HG02571 (cell line): Measurements from ENCODE around the gene HOXB3.
"Not testable (repeated sequence)": the region's sequence is repeated elsewhere in the genome, so short reads cannot be mapped to it uniquely, and the experiment has no call there.

Experiments used
- ATAC-seq: cut with Tn5 transposase; IDR thresholded peaks from one replicate; pipeline ENCODE4 v1.9.1; 2021; ENCODE audit warnings: mild to moderate bottlenecking, moderate library complexity; ENCODE audit not compliant: unreplicated experiment

HOXB3 gene

DNA sequence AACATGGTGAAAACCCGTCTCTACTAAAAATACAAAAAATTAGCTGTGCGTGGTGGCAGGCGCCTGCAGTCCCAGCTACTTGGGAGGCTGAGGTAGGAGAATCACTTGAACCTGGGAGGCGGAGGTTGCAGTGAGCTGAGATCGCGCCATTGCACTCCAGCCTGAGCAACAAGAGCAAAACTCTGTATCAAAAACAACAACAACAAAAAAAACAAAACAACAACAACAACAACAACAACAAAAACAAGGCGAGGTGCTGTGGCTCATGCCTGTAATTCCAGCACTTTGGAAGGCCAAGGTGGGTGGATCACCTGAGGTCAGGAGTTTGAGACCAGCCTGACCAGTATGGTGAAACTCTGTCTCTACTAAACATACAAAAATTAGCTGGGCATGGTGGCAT is 80.3 kb downstream of the HOXB3 start:
- not testable (repeated sequence) for ATAC-seq

- ATAC-seq = no peak
These were observed 83.8 kb downstream of the HOXB3 start for GRCh38 chr17:48506246-48506645.

DNA sequence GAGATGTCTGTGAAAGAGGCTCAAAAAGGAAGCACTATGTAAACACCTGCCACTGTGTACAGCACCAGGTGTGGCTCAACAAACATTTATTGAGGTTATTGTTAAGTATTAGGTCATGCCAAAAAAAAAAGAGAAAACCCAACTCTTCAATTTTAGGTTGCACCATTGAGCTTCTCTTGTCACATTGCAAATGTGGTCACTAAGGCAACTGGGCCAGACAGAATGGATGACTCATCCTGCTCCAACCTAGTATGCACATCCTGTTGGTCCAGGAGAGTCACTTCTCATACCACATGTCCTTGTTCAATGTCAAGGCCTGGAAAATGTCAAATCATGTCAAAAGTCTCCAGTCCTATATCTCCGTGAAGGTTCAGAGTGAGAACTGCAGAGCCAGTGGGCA is 84.3 kb downstream of the HOXB3 start:
- peak; percentile 69 for ATAC-seq

- no peak for ATAC-seq
These were observed 85.1 kb downstream of the HOXB3 start for GRCh38 chr17:48504953-48505352.

DNA sequence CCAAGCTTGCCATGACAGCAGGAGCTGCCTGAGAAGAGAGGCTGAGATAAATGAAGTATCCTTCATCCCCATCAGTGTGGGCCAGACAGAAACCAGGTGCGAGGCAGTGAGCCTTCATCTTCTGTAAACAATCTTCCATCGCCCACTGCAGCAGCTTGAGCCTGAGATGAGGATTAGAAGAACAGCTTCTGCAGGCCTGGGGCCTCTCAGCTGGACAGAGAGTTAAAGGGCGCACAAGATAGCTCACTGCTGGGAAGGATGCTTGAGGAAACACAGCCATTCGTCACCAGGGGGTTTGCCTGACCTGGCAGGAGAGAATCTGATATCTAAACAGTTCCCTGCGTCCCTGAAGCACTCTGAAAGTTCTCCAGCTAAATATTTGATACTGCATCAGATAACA is 86.3 kb downstream of the HOXB3 start:
- no peak for ATAC-seq

DNA sequence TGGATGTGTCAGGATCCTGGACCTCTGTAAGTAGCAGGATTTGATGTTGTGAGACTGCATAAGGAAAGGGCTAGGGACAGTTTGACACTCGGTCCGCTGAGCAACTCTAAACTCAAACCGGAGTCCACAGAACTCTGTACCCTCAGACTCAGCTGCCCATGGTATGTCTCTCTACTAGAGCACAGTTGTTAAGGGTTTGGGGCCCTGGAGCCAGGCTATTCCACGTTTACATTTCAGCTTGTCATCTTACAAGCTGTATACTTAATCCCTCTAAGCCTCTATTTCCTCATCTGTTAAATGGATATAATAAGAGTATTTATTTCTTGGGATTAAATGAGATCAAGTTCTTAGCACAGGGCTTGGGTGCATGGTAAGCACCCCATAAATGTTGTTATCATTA is 87.1 kb downstream of the HOXB3 start:
- ATAC-seq = no peak

GRCh38 chr17:48502312-48502711 is 87.7 kb downstream of the HOXB3 start:
- ATAC-seq = no peak

GRCh38 chr17:48500435-48501426 is 89.3 kb downstream of the HOXB3 start:
- ATAC-seq = no peak

DNA sequence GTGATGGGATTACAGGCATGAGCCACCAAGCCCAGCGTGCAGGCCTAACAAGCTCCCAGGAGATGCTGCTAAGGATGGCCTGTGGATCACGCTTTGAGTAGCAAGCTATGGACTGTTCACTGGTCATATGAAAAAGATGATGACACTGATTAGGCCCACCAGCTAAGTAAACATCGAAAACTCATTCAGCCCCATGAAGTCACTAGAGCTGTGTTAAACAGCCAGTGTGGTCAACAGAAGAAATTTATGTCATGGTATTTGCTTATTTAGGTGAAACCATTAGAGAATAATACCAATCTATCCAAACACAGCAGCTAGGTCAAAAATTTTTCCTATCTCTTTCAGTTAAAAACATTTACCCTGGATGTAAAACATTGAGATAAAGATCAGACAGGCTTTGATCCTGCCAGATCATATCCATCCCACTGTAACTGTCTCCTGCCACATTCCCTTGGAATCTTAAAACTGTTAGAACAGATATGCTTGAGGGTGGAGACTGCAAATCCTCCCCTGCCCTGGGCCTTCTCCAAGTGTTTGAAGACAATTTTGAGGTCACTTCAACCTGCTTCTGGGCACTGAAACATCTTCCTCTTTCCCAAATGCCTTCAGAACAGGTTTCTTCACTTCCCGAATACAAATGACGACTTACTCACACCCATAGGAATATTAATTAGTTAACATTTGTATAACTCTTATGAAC is 90.2 kb downstream of the HOXB3 start:
- no peak for ATAC-seq

- no peak for ATAC-seq
These were observed 90.8 kb downstream of the HOXB3 start for GRCh38 chr17:48499248-48499647.
